Measurements from ENCODE around the gene ITGA7.

- TF ChIP-seq, protein P1, sequence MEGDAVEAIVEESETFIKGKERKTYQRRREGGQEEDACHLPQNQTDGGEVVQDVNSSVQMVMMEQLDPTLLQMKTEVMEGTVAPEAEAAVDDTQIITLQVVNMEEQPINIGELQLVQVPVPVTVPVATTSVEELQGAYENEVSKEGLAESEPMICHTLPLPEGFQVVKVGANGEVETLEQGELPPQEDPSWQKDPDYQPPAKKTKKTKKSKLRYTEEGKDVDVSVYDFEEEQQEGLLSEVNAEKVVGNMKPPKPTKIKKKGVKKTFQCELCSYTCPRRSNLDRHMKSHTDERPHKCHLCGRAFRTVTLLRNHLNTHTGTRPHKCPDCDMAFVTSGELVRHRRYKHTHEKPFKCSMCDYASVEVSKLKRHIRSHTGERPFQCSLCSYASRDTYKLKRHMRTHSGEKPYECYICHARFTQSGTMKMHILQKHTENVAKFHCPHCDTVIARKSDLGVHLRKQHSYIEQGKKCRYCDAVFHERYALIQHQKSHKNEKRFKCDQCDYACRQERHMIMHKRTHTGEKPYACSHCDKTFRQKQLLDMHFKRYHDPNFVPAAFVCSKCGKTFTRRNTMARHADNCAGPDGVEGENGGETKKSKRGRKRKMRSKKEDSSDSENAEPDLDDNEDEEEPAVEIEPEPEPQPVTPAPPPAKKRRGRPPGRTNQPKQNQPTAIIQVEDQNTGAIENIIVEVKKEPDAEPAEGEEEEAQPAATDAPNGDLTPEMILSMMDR (conservative IDR thresholded peaks at IDR 0.05 in 1 of 2, IDR thresholded peaks at IDR 0.05 in 1 of 2; ENCODE audit: extremely low read depth in 1 of 2, insufficient read depth in 1 of 2, low read depth in 1 of 2, low read length in 2 of 2) = peak; percentile 31 to 40
- TF ChIP-seq EZH2 (IDR thresholded peaks at IDR 0.05; ENCODE audit: borderline replicate concordance, low read length) = no peak
Observed at GRCh38 chr12:55659486-55660385, 48.0 kb downstream of the ITGA7 start.
